CD4-positive, alpha-beta T cell treated with Interleukin-12 subunit alpha and Interleukin-12 subunit beta, for 1 hour (primary cell): ENCODE data around the gene TRAPPC12.

ENCODE experiments used
- DNase-seq: peaks from one replicate; pipeline ENCODE4 v3.0.0-alpha.2; 2020

Gene TRAPPC12

DNA sequence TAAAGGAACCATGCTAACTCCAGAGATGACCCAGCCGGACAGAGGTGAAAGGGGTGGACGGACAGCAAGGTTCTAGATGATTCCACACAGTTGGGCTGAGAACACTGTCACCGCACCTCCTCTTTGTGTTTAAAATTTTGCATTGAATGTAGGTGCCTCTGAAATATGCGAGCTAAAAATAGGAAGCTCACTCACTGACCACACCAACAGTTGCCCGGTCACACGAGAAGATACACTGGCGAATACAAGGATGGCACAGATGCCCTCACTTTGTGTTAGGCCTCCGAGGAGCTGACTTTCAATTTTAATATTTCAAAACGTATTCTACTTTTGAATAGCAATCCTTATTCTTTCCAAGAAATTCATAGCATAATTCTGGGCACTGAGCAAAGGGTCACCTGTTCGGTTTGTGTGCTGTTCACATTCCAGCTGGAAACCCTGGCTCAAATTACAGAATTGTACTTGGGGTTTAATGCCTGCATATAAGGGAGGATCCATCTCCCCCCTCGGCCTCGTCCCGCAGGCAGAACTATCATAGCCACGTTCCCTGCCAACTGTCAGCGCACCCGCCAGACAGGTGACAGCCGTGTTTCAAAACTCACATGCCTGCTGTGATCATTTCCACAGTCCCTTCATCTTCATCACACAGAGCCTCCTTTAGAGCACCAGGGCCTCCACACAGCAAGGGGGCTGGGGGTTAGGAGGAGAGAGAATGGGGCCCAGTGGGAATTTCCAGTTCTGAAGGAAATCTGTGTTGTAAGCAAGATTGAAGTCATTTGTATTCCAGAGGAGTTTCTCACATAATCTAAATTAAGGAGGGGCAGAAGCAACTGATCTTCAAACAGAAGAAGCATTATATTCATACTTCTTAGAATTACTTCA, 91.6 kb downstream of the TRAPPC12 start:
- no peak for DNase-seq

DNA sequence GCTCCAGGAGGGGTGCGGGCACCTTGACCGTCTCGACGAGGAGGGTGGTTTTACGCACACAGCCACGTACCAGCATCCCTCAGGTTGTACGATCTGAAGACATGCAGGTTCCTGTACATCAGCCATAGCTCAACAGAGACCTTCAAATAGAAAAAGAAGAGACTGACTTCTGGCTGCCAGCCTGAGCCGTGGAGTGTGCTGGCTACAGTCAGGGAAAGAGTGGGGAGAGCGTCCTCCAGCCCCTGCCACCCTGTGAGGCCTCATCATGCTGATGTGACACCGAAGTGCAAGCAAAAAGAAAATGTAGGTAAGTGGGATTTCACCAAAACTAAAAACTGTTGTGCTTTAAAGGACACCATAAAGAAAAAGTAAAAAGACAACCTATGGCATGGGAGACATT, 92.8 kb downstream of the TRAPPC12 start:
- DNase-seq: no peak

DNA sequence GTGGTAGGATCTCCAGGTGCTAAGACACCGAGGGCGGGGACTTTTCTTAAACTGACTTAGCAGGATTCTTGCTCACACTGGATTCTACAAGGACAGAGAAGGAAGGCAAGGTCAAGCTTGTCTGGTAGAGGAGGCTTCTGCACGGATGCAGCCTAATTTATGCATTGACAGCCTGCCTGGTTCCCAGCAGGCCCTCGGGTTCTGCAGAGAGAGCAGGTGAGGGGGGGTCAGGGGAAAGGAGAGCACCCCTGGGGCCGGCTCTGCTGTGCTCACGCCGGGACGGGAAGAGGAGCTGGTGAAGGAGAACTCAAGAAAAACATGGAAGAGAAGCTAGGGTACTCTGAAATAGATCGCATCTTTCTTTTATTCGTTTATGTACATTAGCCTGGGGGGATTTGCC, 93.5 kb downstream of the TRAPPC12 start:
- DNase-seq: no peak

DNA sequence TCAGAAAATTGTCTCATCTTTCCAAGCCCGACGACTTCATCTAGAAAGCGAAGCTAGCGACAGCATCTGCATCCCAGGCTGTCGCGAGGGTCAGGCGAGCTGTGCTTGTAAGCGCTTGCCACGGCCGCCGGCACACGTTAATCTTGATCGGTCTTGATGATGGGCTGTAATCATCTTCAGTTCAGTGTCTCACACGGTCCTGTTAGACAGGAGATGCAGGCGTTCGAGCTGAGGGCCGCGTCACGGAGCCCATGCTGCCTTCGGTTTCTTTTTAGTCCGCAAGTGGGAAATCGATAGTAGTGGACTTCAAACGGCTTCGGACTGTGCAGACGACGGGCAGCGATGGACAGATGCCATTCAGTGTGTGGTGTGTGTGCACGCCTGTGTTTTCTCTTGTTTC, 96.3 kb downstream of the TRAPPC12 start:
- DNase-seq: no peak

DNA sequence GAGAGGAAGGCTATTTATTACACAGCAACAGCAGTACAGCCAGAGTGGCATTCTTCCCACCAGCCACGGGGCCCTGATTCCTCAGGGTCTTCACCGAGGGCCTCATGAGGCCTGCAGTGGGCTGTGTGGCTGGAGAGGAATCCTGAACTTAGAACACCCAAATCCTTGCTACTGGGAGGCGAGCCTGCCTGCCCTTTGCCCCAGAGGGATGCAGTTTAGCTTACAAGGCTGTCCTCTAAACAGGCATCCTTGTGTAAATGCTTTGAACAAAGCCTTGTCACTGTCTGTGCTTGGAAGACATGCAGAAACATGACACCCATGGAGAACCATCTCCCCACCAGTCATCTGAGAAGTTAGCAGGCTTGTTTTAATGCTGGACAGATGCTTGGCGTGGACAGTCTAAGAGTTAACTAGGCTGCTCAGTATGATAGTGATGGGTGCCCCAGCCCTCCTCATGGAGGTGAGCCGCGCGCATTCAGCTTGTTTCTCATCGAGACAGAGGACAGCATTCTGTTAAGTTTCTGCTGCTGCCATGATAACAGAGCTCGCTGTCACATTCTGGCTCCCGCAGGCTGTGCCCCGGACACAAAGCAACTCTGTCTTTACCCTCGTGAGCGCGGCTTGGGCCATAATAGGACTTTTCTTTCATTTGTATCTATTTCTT, 97.0 kb downstream of the TRAPPC12 start:
- no peak for DNase-seq

DNA sequence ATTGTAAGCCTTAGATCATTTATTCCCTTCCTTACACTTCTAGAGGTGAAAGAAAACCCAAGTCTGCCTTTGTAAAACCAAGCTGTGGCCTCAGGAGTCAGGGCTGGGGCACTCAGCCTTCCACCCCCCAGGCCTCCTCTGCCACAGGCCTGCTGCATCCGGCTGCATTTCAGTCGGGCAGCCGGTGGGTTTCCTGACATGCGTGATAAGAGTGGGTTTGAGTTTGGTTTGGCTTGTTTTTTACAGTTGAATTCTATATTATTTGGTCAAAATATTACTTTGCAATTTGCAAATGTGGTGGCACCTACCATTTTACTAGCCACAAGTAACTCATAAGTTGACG, 97.5 kb downstream of the TRAPPC12 start:
- DNase-seq: no peak

DNA sequence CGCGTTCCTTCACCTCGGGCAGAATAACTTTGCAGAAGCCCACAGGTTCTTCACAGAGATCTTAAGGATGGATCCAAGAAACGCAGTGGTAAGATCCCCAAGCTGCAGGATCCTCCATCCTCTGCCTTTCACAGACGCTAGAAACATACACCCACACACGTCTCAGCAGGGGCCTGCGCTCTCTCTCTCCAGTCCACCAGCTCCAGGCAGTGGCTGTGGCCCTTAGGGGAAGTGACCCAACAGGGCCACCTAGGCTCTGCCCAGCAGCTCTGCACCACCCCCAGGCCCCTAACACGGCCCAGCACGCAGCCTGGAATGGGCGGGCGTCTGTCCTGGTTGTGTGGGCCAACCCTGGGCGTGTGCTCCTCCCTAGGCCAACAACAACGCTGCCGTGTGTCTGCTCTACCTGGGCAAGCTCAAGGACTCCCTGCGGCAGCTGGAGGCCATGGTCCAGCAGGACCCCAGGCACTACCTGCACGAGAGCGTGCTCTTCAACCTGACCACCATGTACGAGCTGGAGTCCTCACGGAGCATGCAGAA, 99.4 kb downstream of the TRAPPC12 start:
- DNase-seq: no peak

DNA sequence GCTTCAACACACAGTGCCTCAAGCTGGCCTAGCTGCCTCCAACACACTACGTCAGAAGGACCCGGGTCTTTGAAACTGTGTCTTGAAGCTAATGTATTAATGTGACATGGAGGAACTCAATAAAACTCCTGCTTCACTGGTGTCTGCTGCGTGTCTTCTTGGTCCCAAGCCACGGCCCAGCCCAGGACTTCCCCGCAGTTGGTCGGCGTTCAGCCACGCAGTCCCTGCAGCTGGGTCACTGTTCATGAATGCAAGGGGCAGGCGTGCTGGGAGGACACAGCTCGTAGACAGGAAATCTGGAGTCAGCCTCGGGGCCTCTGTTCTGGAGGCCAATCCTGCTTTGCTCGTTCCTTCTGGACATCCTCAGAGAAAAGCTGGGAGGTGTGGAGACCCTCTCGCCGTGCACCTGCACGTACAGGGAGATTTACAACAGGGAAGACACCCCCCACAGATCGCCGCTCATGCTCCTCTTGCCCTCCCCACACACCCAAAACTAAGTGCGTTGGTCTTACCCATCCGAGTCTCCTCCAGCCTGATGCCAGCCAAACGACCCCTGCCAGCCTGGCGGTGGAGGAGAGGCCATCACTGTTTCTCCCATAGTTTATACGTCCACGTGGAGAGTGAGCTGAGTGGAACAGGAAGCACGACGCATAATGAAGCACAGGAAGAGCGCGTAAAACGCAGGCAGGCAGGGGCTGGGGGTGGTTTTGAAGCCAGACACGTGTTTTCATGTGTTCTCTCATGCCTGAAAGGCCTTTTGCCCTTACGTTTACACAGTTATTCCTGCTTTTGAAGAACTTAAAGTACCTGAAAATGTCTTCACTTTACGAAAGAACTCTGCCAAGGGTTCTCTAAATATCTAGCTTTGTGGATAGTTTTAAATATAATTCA, 100.2 kb downstream of the TRAPPC12 start:
- DNase-seq: no peak

DNA sequence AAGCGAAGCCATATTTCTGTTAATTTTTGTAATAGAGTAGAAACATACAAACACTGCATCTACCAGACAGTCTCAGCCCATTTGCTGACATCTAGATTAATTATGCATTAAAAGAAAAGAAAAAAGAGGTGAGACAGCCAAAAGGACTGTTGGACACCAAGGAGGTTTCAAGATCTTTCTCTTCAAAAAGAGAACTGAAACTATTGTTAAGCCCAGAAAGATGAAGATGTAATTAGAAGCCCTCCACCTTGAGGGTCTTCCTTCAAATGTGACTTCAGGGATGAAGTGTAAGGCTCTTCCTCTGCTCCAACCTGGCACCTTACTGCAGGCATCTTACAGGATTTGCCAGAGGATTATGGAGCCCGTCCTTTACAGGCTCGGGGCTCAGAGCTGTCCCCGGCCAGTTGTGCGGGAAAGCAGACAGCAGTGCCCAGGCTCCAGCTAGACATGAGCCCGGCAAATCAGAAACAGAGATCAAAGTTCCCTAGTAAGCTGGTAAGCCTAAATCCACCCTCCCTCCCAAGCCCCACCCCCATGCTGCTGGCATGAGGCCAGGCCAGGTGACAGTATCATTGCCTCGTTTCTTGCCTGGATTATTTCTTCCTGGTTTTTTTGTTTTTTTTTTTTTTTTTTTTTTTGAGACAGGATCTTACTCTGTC, 101.0 kb downstream of the TRAPPC12 start:
- DNase-seq: no peak

DNA sequence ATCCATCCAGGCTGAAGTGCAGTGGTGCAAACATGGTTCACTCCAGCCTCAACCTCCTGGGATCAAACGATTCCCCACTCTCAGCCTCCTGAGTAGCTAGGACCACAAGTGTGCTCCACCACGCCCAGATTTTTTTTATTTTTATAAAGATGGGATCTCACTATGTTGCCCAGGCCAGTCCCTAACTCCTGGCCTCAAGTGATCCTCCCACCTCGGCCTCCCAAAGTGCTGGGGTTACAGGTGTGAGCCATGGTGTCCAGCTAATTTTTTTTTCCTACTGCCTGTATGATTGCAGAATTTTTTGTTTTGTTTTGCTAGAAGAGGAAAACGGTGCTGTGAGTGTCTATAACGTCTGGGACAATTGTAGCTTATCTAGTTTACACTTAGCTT, 101.5 kb downstream of the TRAPPC12 start:
- DNase-seq: no peak

DNA sequence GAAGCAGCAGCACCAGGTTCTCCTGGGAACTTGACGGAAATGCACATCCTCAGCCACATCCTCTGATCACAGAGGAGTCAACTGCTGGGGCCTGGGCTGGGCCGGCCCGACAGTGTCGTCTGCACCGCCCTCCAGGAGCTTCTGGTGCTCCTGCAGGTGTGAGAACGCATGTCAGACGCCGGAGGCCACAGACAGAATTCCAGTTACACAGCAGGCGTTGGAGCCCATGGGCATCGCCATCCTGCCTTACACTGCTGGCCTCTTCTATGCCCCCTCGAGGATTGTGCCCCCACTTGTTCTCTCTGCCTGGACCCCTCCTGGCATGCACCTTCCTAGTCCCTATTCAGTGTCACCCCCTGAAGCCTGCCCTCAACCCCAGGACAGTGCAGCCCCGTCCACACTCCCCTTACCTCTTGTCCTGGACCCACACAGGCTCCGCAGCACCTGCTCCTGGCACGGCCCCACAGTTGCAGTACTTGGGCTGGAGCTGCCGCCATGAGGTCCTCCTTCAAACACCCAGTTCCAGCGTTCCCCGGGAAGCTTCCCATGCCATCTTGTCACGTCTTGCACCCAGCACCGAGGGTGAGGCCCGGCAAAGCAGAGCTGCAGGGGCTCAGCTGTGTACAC, 102.4 kb downstream of the TRAPPC12 start:
- no peak for DNase-seq

DNA sequence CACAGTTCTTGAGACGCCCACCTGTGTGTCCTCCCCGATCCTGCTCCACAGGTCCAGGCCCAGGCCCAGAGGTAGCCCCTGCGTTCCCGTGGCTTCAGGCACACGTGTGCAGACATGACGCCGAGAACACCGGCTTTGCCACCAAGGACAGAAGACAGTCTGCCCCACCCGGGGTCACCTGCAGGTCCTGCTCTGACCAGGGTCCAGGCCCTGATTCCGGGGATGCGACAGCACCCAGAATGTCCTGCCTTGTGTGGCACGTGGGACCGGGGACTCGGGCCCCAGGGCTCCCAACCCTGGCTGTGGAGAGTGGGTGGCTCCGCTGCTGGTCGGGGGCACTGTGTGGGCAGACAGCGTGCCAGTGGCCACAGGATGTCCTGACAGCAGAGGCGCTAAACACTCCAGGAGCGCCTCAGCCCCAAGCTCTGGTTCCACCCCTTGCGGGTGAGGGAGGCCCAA, 102.9 kb downstream of the TRAPPC12 start:
- no peak for DNase-seq

DNA sequence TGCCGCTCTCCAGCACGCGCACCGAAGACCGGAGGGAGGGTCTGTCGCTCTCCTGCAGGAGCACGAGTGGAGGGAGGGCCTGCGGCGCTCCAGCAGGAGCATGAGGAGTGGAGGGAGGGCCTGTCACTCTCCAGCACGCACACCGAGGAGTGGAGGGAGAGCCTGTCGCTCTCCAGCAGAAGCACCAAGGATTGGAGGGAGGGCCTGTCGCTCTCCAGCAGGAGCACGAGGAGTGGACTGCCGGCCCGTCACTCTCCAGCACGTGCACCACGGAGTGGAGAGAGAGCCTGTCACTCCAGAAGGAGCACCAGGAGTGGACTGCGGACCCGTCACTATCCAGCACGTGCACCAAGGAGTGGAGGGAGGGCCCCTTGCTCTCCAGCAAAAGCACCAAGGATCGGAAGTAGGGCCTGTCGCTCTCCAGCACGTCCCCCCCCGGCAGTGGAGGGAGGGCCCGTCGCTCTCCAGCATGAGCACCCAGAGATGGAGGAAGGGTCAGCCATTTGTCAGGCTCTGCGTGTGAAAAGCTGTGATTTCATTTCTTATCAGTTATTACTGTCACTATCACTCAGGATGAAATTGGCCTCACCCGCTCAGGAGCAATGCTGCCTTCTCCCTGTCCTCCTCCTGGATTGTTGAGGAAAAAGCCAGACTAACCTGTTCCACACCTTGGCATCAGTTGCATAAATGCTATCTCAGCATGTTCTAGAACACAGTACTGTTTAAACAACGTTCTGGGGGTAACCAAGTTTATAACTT, 103.9 kb downstream of the TRAPPC12 start:
- DNase-seq: peak; percentile 63

DNA sequence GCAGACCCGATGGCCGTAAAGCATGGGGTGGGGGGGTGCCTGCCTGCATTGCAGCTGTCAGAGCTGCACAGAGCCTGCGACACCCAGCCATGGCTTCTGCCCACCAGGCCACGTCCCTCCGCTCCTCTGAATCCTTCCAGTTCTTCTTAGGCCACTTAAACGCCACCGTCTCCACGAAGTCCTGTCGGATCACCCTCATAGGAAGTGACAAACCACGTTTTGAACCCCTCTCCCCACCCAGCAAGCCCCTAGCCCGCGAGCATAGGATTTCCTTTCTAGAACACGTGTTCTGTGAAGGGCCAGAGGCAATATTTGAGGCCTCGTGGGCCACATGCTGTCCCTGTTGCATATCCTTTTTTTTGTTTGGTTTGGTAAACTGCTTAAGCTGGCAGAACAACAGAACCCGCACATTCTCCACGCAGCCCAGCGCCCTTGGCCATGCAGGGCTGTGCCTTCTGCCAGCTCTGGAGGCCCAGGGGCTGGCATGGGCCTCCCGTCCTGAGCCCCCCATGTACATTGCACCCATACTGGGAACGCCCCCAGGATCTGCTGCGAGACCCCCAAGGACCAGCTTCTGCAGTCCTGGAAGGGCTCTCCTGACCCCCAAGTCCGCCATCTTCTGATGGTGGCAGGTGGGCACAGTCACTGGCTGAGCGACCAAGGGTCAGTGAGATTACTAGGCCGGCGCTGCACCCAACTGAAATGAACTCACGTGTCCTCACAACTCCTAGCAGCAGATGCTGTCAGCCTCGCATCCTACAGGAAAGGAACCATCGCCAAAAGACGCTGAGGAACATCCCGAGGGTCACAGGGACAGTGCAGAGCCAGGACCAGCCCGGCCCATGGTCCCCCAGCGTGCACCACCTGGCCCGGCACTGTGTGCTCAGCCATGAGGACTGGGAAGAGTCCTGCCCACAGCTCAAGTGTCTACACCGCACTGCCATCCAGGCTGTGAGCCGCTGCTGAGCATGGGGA, 104.8 kb downstream of the TRAPPC12 start:
- no peak for DNase-seq

DNA sequence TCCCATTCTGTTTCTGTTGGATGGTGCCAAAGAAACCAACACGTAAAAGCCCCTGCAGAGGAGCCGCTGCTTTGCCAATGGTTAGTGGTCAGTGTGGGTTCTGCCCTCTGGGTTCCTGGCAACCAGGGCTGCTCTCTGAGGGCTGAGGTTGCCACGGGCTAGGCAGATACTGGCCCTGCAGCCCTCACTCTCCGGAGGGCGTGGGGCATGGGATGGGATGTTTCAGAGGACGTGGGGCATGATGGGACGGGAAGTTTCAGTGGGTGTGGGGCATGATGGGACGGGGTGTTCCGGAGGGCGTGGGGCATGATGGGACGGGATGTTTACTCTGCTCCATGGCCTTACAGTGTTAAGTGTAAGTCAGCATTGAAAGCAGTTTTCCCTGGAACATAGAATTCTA, 105.7 kb downstream of the TRAPPC12 start:
- no peak for DNase-seq

DNA sequence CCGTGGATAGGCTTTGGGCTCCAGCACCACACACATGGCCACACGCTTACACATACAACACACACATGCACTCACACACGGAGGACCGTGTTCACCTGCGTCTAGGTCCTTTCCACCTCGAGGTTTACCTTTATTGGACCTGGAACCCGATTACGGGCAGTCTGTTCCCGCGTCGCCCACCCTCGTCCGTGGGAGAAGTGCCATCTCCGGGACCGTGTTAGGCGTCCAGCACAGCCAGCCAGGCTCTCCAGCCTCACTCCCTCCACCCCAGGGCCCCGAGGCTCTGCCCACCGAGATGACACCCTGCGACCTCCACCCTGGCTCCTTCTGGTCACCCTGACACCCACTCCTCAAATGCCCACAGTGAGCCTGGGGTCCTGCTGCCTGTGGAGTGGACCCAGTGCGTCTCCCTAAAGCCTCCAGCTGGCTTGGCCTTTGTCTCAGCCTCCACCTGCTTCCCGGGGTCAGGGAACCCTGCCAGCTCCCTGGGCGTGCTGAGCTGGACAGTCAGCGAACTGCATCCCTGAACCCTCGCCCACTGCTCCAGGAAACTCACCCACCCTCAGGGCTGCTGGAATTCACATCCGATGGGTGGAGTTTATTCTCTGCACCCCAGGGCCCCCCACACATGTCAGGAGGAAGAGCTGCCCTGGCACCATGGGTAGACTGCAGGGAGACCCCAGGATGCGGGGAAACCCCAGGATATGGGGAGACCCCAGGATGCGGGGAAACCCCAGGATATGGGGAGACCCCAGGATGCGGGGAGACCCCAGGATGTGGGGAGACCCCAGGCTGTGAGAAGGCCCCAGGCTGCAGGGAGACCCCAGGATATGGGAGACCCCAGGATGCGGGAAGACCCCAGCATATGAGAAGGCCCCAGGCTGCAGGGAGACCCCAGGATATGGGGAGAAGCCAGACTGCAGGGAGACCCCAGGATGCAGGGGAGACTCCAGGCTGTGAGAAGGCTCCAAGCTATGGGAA, 106.8 kb downstream of the TRAPPC12 start:
- DNase-seq: no peak

DNA sequence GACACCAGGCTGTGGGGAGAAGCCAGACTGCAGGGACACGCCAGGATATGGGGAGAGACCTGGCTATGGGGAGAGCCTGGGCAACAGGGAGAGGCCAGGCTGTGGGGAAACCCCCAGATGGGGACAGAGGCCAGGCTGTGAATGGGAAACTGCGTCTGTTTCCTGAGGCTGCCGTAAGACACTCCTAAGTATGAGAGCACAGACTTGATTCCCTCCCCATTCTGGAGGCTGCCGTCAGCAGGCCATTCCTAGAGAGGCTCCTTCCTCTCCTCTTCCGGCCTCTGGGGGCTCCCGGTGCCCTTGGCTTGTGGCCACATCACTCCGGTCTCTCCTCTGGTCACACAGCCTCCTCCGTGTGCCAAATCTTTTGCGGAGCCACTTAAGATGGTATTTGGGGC, 107.5 kb downstream of the TRAPPC12 start:
- DNase-seq: no peak

DNA sequence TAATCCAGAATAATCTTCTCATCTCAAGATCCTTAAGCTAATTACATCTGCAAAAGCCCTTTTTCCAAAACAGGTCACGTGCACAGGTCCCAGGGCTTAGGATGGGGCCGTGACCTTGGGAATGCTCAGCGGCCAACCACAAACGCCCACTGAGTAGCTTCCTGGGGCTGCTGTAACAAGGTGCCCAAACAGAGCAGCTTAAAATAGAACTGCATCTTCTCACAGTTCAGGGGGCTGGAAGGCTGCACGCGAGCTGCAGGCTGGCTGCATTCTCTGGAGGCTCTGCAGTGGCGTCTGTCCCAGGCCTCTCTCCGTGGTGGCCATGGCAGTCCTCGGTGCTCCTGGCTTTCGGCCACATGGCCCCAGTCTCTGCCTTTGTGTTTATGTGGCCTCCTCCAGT, 107.9 kb downstream of the TRAPPC12 start:
- no peak for DNase-seq

DNA sequence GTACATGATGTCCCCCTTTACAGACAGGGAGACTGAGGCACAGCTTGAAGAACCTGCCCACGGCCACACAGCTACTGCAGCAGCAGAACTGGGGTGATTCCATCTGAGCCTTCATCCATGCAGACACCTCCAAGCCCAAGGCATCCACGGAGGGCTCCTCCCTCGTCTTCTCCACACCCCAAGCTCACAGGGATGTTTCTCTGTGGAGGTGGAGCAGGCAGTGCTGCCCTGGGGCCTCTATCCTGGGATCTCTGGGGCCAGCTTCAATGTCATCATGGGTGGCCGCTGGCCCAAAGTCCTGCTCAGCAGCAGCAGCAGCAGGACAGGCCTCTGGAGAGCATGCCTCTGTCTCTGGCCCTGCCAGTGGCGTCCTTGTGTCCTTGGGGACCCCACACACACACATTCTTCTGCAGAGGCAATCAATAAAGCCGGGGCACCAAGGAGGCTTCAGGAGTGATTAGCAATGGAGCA, 108.6 kb downstream of the TRAPPC12 start:
- no peak for DNase-seq
